HCT116 (cell line): ENCODE data around the gene IQGAP2.

Experiments
- ATF3 ChIP-seq: IDR thresholded peaks from 2 replicates; pipeline ENCODE4 v1.6.1; 2012
- CEBPB ChIP-seq: IDR thresholded peaks from 2 replicates; pipeline ENCODE4 v1.6.1; 2012; ENCODE audit warnings: low read depth
- CTCF ChIP-seq, 3 experiments: fragments of 200-600 bp in 1 of 3; sonication (generic) in 1 of 3; IDR thresholded peaks in 2 of 3; conservative IDR thresholded peaks in 1 of 3; 2 replicates each; pipeline ENCODE4 v1.5.1; 2012 to 2017; ENCODE audit warnings: low read depth in 2 of 3, low read length in 2 of 3, antibody characterized with exemption in 1 of 3, borderline replicate concordance in 1 of 3, control low read depth in 1 of 3, mild to moderate bottlenecking in 1 of 3, mixed read lengths in 1 of 3, mixed run types in 1 of 3, moderate library complexity in 1 of 3; ENCODE audit not compliant: insufficient read depth in 1 of 3
- ELF1 ChIP-seq: IDR thresholded peaks from 2 replicates; pipeline ENCODE4 v1.6.1; 2012; ENCODE audit warnings: low read depth, borderline replicate concordance
- EZH2phosphoT487 ChIP-seq: fragments of 200-600 bp; IDR thresholded peaks from 2 replicates; pipeline ENCODE4 v1.6.1; 2018; ENCODE audit warnings: antibody characterized with exemption, borderline replicate concordance
- JUND ChIP-seq: IDR thresholded peaks from 2 replicates; pipeline ENCODE4 v1.6.1; 2012
- POLR2A ChIP-seq: IDR thresholded peaks from 2 replicates; pipeline ENCODE4 v1.7.0; 2011; ENCODE audit warnings: borderline replicate concordance; ENCODE audit not compliant: insufficient read depth, insufficient read length; ENCODE audit errors: extremely low read depth
- POLR2AphosphoS5 ChIP-seq: IDR thresholded peaks from 2 replicates; pipeline ENCODE4 v1.6.1; 2011; ENCODE audit warnings: mild to moderate bottlenecking, low read depth, low read length, moderate library complexity
- SIN3A ChIP-seq: IDR thresholded peaks from 2 replicates; pipeline ENCODE4 v1.6.1; 2012; ENCODE audit warnings: low read depth
- YY1 ChIP-seq: IDR thresholded peaks from 2 replicates; pipeline ENCODE4 v1.6.1; 2011; ENCODE audit warnings: low read length, low read depth, moderate library complexity, mild to moderate bottlenecking; ENCODE audit not compliant: insufficient replicate concordance; ENCODE audit errors: extremely low read depth
- ZBTB33 ChIP-seq: IDR thresholded peaks from 2 replicates; pipeline ENCODE4 v1.6.1; 2011; ENCODE audit warnings: mild to moderate bottlenecking, low read length, moderate library complexity; ENCODE audit not compliant: insufficient replicate concordance; ENCODE audit errors: extremely low read depth
- TF ChIP-seq, protein P1 (sequence below): IDR thresholded peaks from 2 replicates; pipeline ENCODE4 v1.6.1; 2012
- TF ChIP-seq, protein P2 (sequence below): IDR thresholded peaks from 2 replicates; pipeline ENCODE4 v1.6.1; 2012; ENCODE audit warnings: low read depth

DNA sequence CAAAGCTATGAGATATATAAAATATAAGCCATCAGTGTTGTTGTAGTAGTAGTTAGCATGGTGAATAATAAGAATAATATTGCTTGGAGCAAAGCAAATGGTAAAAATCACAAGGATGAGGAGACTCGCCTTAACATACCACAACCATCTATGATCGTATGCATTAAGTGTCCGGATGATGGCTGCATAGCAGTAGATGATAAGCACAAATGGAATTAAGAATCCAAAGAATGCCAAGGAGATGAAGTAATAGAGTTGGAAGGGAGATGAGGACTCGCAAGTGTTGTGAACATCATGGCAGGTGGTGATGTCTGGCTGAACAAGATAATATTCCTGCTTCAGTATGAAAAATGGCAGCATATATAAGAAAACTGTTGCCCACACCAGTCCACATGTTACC lies 214.6 kb downstream of the IQGAP2 start:
- TF ChIP-seq POLR2A (no peak), CEBPB (no peak), ZBTB33 (no peak), CTCF (IDR thresholded peaks at IDR 0.05 in 2 of 3, conservative IDR thresholded peaks at IDR 0.05 in 1 of 3; ENCODE audit: borderline replicate concordance in 1 of 3, insufficient read depth in 1 of 3, low read depth in 2 of 3, low read length in 2 of 3) (no peak), EZH2phosphoT487 (no peak), JUND (no peak), SIN3A (no peak), ATF3 (no peak), ELF1 (no peak), YY1 (no peak), POLR2AphosphoS5 (no peak)
- TF ChIP-seq, protein P1, sequence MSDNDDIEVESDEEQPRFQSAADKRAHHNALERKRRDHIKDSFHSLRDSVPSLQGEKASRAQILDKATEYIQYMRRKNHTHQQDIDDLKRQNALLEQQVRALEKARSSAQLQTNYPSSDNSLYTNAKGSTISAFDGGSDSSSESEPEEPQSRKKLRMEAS = no peak
- TF ChIP-seq, protein P2, sequence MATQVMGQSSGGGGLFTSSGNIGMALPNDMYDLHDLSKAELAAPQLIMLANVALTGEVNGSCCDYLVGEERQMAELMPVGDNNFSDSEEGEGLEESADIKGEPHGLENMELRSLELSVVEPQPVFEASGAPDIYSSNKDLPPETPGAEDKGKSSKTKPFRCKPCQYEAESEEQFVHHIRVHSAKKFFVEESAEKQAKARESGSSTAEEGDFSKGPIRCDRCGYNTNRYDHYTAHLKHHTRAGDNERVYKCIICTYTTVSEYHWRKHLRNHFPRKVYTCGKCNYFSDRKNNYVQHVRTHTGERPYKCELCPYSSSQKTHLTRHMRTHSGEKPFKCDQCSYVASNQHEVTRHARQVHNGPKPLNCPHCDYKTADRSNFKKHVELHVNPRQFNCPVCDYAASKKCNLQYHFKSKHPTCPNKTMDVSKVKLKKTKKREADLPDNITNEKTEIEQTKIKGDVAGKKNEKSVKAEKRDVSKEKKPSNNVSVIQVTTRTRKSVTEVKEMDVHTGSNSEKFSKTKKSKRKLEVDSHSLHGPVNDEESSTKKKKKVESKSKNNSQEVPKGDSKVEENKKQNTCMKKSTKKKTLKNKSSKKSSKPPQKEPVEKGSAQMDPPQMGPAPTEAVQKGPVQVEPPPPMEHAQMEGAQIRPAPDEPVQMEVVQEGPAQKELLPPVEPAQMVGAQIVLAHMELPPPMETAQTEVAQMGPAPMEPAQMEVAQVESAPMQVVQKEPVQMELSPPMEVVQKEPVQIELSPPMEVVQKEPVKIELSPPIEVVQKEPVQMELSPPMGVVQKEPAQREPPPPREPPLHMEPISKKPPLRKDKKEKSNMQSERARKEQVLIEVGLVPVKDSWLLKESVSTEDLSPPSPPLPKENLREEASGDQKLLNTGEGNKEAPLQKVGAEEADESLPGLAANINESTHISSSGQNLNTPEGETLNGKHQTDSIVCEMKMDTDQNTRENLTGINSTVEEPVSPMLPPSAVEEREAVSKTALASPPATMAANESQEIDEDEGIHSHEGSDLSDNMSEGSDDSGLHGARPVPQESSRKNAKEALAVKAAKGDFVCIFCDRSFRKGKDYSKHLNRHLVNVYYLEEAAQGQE = no peak
